HFFc6 (cell line): ENCODE results near the gene FOS. TPM values are rescaled to one million over a fixed set of nuclear protein-coding genes. Genes with fewer than 3 reads are reported as not detected.

Source experiments
- DNase-seq: peaks from one replicate; pipeline ENCODE4 v3.0.0-alpha.2; 2018
- H3K27ac Mint-ChIP-seq: 2 replicates; pipeline ENCODE4 v1.8.0; 2020; ENCODE audit warnings: mild to moderate bottlenecking, mixed read lengths
- H3K27me3 Mint-ChIP-seq: 2 replicates; pipeline ENCODE4 v1.8.0; 2021; ENCODE audit warnings: mild to moderate bottlenecking, moderate library complexity, mixed read lengths; ENCODE audit not compliant: insufficient read depth
- H3K36me3 Mint-ChIP-seq: 2 replicates; pipeline ENCODE4 v1.8.0; 2021; ENCODE audit warnings: low read depth, mixed read lengths
- H3K4me1 Mint-ChIP-seq: 2 replicates; pipeline ENCODE4 v1.8.0; 2020; ENCODE audit warnings: low read depth, mixed read lengths
- H3K4me3 Mint-ChIP-seq: 2 replicates; pipeline ENCODE4 v1.8.0; 2020; ENCODE audit warnings: mild to moderate bottlenecking, moderate library complexity, mixed read lengths
- H3K9me3 Mint-ChIP-seq: 2 replicates; pipeline ENCODE4 v1.8.0; 2020; ENCODE audit warnings: mild to moderate bottlenecking, mixed read lengths
- total RNA-seq, 6 experiments: library from RNA; stranded (reverse); fragmentation: NEBNext Ultra II Directional; extraction: Animal tissue kit (Norgen Biotek cat#: 25700); gene quantifications; 2 replicates in 1 of 6; 3 replicates in 5 of 6; pipeline ENCODE4 v1.2.3, GENCODE V29; 2021
- TF ChIP-seq, protein P1 (sequence below): fragments of 200-600 bp; sonication (generic); IDR thresholded peaks from 2 replicates; pipeline ENCODE4 v1.5.0; 2021; ENCODE audit warnings: antibody characterized with exemption, mild to moderate bottlenecking

Gene FOS
- total RNA-seq, 6 experiments from 2014 or later = 118 to 368 (median 342) TPM

DNA sequence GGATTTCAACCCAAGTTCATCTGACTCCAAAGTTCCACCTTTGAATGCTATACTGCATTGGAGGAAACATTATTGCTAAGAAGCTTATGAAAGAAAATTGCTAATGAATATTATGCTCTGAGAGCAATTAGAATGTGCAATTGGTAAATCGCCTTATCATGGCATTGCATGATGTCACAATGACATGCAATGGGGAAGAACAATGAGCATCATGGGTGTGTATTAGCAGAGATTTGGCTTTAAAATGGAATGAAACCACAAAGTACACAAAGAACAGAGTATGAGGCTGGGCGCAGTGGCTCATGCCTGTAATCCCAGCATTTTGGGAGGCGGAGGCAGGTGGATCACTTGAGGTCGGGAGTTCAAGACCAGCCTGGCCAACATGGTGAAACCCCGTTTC, 34.7 kb downstream of the FOS start:
- TF ChIP-seq, protein P1, sequence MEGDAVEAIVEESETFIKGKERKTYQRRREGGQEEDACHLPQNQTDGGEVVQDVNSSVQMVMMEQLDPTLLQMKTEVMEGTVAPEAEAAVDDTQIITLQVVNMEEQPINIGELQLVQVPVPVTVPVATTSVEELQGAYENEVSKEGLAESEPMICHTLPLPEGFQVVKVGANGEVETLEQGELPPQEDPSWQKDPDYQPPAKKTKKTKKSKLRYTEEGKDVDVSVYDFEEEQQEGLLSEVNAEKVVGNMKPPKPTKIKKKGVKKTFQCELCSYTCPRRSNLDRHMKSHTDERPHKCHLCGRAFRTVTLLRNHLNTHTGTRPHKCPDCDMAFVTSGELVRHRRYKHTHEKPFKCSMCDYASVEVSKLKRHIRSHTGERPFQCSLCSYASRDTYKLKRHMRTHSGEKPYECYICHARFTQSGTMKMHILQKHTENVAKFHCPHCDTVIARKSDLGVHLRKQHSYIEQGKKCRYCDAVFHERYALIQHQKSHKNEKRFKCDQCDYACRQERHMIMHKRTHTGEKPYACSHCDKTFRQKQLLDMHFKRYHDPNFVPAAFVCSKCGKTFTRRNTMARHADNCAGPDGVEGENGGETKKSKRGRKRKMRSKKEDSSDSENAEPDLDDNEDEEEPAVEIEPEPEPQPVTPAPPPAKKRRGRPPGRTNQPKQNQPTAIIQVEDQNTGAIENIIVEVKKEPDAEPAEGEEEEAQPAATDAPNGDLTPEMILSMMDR = no peak
- Mint-ChIP-seq H3K27ac (no peak overlapping the region), H3K4me3 (no peak overlapping the region), H3K4me1 (peaks cover 20% of the 10 kb centered on the region), H3K9me3 (no peaks in the 10 kb centered on the region), H3K27me3 (peaks cover 47% of the 10 kb centered on the region), H3K36me3 (no peaks in the 10 kb centered on the region)
- no peak for DNase-seq

DNA sequence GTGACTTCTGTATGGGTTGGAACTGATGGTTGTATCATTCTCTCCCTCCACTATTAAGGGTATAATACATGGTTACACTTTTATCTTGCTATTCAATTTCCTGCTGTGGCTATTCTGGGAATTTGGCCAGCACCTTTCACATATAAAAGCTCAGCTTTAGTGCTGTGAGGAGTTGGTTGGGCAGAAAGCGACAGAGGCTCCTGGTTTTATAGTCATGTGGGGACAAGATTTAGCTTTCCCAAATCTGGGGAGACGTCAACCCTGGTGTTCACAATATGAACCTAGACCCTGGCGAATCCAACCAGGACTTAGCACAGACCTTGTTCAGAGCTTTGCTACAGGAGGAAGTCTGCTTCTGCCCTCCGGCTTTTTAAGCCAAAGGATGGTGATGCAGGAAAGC, 36.5 kb downstream of the FOS start:
- DNase-seq = peak; percentile 52
- peaks cover 19% of the 10 kb centered on the region for H3K4me1 Mint-ChIP-seq
- TF ChIP-seq, protein P1 = no peak

DNA sequence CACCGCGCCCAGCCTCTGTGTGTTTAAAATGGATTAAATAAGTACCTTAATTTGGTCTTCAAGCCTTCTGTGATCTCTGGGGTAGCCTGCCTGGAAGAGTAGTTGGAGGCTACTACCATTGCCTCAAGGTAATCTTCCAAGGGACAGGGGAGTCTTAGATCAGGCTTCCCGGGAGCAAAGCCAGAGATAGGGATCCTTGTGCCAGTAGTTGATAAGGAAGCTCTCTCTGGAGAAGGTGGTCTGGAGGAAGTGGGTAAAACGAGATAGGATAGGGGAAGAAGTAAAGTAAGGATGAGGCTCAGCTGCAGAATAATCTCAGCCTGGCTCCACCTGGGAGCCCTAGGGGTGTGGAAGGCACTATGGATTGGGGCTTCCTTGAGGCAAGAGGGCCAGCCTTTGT, 38.5 kb downstream of the FOS start:
- H3K27ac Mint-ChIP-seq = no peak overlapping the region
- DNase-seq = no peak
- H3K4me1 Mint-ChIP-seq = peaks cover 9% of the 10 kb centered on the region
- peaks cover 48% of the 10 kb centered on the region for H3K27me3 Mint-ChIP-seq
- TF ChIP-seq, protein P1 = no peak
- H3K36me3 Mint-ChIP-seq = no peaks in the 10 kb centered on the region
- H3K4me3 Mint-ChIP-seq = no peak overlapping the region
- H3K9me3 Mint-ChIP-seq = no peaks in the 10 kb centered on the region

More for the DNA sequence above, 36.5 kb downstream of the FOS start:
- Mint-ChIP-seq H3K27me3 (peaks cover 55% of the 10 kb centered on the region), H3K9me3 (no peaks in the 10 kb centered on the region), H3K36me3 (no peaks in the 10 kb centered on the region), H3K27ac (no peak overlapping the region), H3K4me3 (no peak overlapping the region)

DNA sequence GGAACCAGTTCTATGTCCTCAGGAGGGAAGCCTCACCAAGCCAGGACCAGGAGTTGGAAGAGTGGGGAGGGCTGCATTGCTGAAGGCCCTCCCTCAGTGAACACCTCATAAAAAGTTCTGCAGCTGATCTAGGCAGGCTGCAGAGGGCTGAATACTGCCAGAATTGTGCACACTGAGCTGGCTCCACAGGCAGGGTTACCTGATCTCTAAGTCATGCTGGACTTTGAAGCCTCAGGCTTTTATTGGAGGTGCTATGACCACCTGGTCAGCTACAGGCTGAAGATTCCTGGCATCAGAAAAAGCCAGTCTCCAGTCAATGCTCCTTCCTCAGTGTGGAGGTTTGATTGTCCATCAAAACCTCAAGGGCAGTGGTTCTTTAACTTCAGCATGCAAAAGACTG, 39.7 kb downstream of the FOS start:
- TF ChIP-seq, protein P1 = no peak
- Mint-ChIP-seq H3K9me3 (no peaks in the 10 kb centered on the region), H3K4me3 (no peak overlapping the region), H3K27ac (no peak overlapping the region), H3K27me3 (peaks cover 49% of the 10 kb centered on the region), H3K36me3 (no peaks in the 10 kb centered on the region), H3K4me1 (peaks cover 13% of the 10 kb centered on the region)
- no peak for DNase-seq

DNA sequence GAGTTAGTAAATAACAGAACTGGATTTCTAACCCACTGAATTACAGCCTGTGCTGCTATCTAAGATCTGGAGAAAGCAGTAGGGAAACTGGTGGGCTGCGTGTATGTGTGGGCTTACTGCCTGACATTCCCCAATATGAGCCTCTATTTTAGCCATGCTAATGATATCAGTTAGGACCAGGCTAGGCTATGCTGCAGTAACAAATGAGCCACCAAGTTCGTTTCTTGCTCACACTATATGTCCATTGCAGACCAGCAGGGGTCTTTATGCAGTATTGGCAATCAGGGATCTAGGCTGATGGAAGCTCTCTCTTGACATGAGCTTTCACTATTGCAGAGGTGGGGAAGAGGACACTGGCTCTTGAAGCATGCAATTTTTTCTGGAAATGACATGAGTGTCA, 40.4 kb downstream of the FOS start:
- H3K4me1 Mint-ChIP-seq = peaks cover 19% of the 10 kb centered on the region
- DNase-seq = no peak
- TF ChIP-seq, protein P1 = no peak
- peaks cover 46% of the 10 kb centered on the region for H3K27me3 Mint-ChIP-seq
- H3K27ac Mint-ChIP-seq = no peak overlapping the region
- H3K9me3 Mint-ChIP-seq = no peaks in the 10 kb centered on the region
- no peaks in the 10 kb centered on the region for H3K36me3 Mint-ChIP-seq
- no peak overlapping the region for H3K4me3 Mint-ChIP-seq

DNA sequence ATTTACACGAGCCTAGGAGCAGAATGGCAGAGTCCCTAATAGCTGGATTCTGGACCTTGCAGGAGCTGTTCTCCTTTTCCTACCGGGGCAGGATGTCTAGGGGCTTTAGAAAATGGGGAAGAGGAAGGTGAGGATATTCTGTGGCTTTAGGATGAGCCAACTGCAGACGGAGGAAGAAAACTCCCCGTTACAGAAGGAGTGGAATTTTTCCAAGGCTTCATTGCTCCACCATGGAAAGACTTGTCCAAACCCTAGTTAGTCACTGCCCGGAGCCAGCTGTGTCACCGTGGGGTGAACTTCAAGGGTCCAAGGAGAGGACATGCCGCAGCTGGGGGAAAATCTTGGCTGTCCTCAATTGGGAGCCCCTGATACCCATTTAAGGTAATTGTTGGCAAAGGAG, 41.6 kb downstream of the FOS start:
- H3K9me3 Mint-ChIP-seq = no peaks in the 10 kb centered on the region
- no peak for DNase-seq
- TF ChIP-seq, protein P1 = no peak
- no peaks in the 10 kb centered on the region for H3K36me3 Mint-ChIP-seq
- no peak overlapping the region for H3K27ac Mint-ChIP-seq
- peaks cover 39% of the 10 kb centered on the region for H3K27me3 Mint-ChIP-seq
- H3K4me3 Mint-ChIP-seq = no peak overlapping the region
- peaks cover 16% of the 10 kb centered on the region for H3K4me1 Mint-ChIP-seq
